GM23338 (cell line): ENCODE measurements around the gene GLI1. TPM values are rescaled to one million over a fixed set of nuclear protein-coding genes. Genes with fewer than 3 reads are reported as not detected.

ENCODE experiments used
- ATAC-seq: fragments of 200-7000 bp; cut with Tn5 transposase; 3 replicates; pipeline ENCODE4 v1.9.1; 2020
- DNase-seq: peaks from one replicate; pipeline ENCODE4 v3.0.0-alpha.2; 2015; ENCODE audit warnings: low spot score
- H2AFZ ChIP-seq: fragments of 200-600 bp; sonication (generic); 2 replicates; pipeline ENCODE4 v1.8.0; 2016; ENCODE audit warnings: antibody characterized with exemption, mild to moderate bottlenecking, moderate library complexity
- H3F3A ChIP-seq: fragments of 200-600 bp; sonication (generic); replicated peaks from 2 replicates; pipeline ENCODE4 v1.8.0; 2017; ENCODE audit warnings: antibody characterized with exemption, mixed run types, low read depth
- H3K27ac ChIP-seq: fragments of 200-600 bp; sonication (generic); 2 replicates; pipeline ENCODE4 v1.6.1; 2016; ENCODE audit warnings: low read depth
- H3K27me3 ChIP-seq: fragments of 200-600 bp; sonication (generic); 2 replicates; pipeline ENCODE4 v1.8.0; 2016; ENCODE audit warnings: mild to moderate bottlenecking, mixed run types, moderate library complexity; ENCODE audit not compliant: insufficient read depth
- H3K36me3 ChIP-seq: fragments of 200-600 bp; sonication (generic); 2 replicates; pipeline ENCODE4 v1.8.0; 2016; ENCODE audit warnings: mild to moderate bottlenecking; ENCODE audit not compliant: insufficient read depth
- H3K4me1 ChIP-seq: fragments of 200-600 bp; sonication (generic); 2 replicates; pipeline ENCODE4 v1.8.0; 2016; ENCODE audit warnings: mild to moderate bottlenecking, moderate library complexity; ENCODE audit not compliant: insufficient read depth
- H3K4me2 ChIP-seq: fragments of 200-600 bp; sonication (generic); 2 replicates; pipeline ENCODE4 v1.7.1; 2017; ENCODE audit warnings: mixed run types
- H3K4me3 ChIP-seq: fragments of 200-600 bp; sonication (generic); 2 replicates; pipeline ENCODE4 v1.6.1; 2016; ENCODE audit warnings: mixed run types
- H3K79me2 ChIP-seq: fragments of 200-600 bp; sonication (generic); replicated peaks from 2 replicates; pipeline ENCODE4 v1.8.0; 2017; ENCODE audit warnings: mild to moderate bottlenecking; ENCODE audit not compliant: insufficient read depth
- H3K9me2 ChIP-seq: fragments of 200-600 bp; sonication (generic); 2 replicates; pipeline ENCODE4 v1.8.0; 2017; ENCODE audit not compliant: insufficient read depth
- H4K20me1 ChIP-seq: fragments of 200-600 bp; sonication (generic); replicated peaks from 2 replicates; pipeline ENCODE4 v1.8.0; 2017; ENCODE audit warnings: mild to moderate bottlenecking; ENCODE audit not compliant: insufficient read depth
- H3K27ac Mint-ChIP-seq: 2 replicates; pipeline ENCODE4 v1.8.0; 2020; ENCODE audit warnings: inconsistent platforms, mild to moderate bottlenecking, moderate library complexity, mixed read lengths
- H3K27me3 Mint-ChIP-seq: 3 replicates; pipeline ENCODE4 v1.8.0; 2022; ENCODE audit warnings: low read depth, mild to moderate bottlenecking, moderate library complexity, mixed read lengths, inconsistent platforms; ENCODE audit not compliant: insufficient read depth, poor library complexity
- H3K36me3 Mint-ChIP-seq: 3 replicates; pipeline ENCODE4 v1.8.0; 2021; ENCODE audit warnings: low read depth, mild to moderate bottlenecking, inconsistent platforms, moderate library complexity, mixed read lengths
- H3K4me1 Mint-ChIP-seq: 3 replicates; pipeline ENCODE4 v1.8.0; 2020; ENCODE audit warnings: mild to moderate bottlenecking, inconsistent platforms, mixed read lengths
- H3K4me3 Mint-ChIP-seq: 3 replicates; pipeline ENCODE4 v1.8.0; 2021; ENCODE audit warnings: moderate library complexity, mild to moderate bottlenecking, inconsistent platforms, mixed read lengths
- H3K9me3 Mint-ChIP-seq: 3 replicates; pipeline ENCODE4 v1.8.0; 2020; ENCODE audit warnings: moderate library complexity, mild to moderate bottlenecking, inconsistent platforms, mixed read lengths
- CREB1 ChIP-seq: fragments of 250-450 bp; sonication (Bioruptor Pico); IDR thresholded peaks from 2 replicates; pipeline ENCODE4 v1.5.0; 2020; ENCODE audit warnings: low read depth, mild to moderate bottlenecking, moderate library complexity
- EZH2 ChIP-seq: fragments of 200-600 bp; sonication (generic); IDR thresholded peaks from one replicate; pipeline ENCODE4 v1.8.0; 2017; ENCODE audit warnings: antibody characterized with exemption, mild to moderate bottlenecking, low read depth; ENCODE audit not compliant: unreplicated experiment
- EZH2phosphoT487 ChIP-seq: fragments of 200-600 bp; sonication (generic); IDR thresholded peaks from one replicate; pipeline ENCODE4 v1.8.1; 2018; ENCODE audit warnings: antibody characterized with exemption; ENCODE audit not compliant: unreplicated experiment
- JUNB ChIP-seq: IDR thresholded peaks from one replicate; pipeline ENCODE4 v1.6.1; 2016; ENCODE audit warnings: antibody characterized with exemption; ENCODE audit not compliant: unreplicated experiment
- NANOG ChIP-seq: IDR thresholded peaks from 2 replicates; pipeline ENCODE4 v1.6.1; 2016; ENCODE audit warnings: antibody characterized with exemption, borderline replicate concordance
- POLR2AphosphoS5 ChIP-seq: IDR thresholded peaks from 2 replicates; pipeline ENCODE4 v1.6.1; 2016; ENCODE audit warnings: antibody characterized with exemption, low read depth
- STAT1 ChIP-seq: IDR thresholded peaks from one replicate; pipeline ENCODE4 v1.6.1; 2016; ENCODE audit warnings: antibody characterized with exemption; ENCODE audit not compliant: unreplicated experiment
- ZNF114 ChIP-seq: fragments of 250-450 bp; sonication (Bioruptor Pico); IDR thresholded peaks from 2 replicates; pipeline ENCODE4 v1.5.0; 2020; ENCODE audit warnings: mild to moderate bottlenecking, moderate library complexity
- ZNF331 ChIP-seq: fragments of 250-450 bp; sonication (Bioruptor Pico); IDR thresholded peaks from 2 replicates; pipeline ENCODE4 v1.5.0; 2020; ENCODE audit warnings: low read depth, mild to moderate bottlenecking, moderate library complexity
- polyA plus RNA-seq: library from polyadenylated mRNA; unstranded; fragments of >200 nt; fragmentation: Nextera tagmentation; extraction: Ambion mirVana; gene quantifications from 2 replicates; pipeline ENCODE4 v1.2.1, GENCODE V29; 2016
- total RNA-seq: library from RNA; depleted of rRNA; stranded (reverse); fragments of >200 nt; shearing (Covaris generic); gene quantifications from 2 replicates; pipeline ENCODE4 v1.2.3, GENCODE V29; 2014
- TF ChIP-seq, protein P1 (sequence below): IDR thresholded peaks from one replicate; pipeline ENCODE4 v1.6.1; 2018; ENCODE audit warnings: antibody characterized with exemption; ENCODE audit not compliant: unreplicated experiment
- TF ChIP-seq, protein P2 (sequence below): IDR thresholded peaks from 2 replicates; pipeline ENCODE4 v1.6.1; 2016; ENCODE audit warnings: antibody characterized with exemption
- TF ChIP-seq, protein P3 (sequence below), 2 experiments: fragments of 200-600 bp in 1 of 2; sonication (generic) in 1 of 2; conservative IDR thresholded peaks; 2 replicates each; pipeline versions ENCODE4 v1.5.1 to v1.6.1; 2016 to 2017; ENCODE audit warnings: antibody characterized with exemption in 2 of 2, low read depth in 2 of 2, mild to moderate bottlenecking in 2 of 2, moderate library complexity in 1 of 2

GLI1 gene
- total and polyA plus RNA-seq, 2 experiments from 2014 or later, result 5.6 to 18.1 TPM

DNA sequence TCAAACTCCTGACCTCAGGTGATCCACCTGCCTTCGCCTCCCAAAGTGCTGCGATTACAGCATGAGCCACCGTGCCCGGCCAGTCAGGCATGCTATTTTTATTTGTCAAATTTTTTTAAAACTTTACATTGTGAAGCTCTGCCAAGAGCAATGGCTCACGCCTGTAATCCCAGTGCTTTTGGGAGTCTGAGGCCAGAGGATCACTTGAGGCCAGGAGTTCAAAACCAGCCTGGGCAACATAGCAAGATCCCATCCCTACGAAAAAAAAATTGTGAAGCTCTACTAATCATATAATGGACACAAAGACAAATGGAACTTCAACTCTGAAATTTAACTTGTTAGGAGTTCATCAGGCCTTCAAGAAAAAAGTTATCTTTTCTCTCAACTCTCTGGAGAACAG lies 30.6 kb upstream of the GLI1 start (continued):
- TF ChIP-seq POLR2AphosphoS5 (no peak), EZH2 (no peak), ZNF331 (CRISPR knock-in tag) (no peak)

DNA sequence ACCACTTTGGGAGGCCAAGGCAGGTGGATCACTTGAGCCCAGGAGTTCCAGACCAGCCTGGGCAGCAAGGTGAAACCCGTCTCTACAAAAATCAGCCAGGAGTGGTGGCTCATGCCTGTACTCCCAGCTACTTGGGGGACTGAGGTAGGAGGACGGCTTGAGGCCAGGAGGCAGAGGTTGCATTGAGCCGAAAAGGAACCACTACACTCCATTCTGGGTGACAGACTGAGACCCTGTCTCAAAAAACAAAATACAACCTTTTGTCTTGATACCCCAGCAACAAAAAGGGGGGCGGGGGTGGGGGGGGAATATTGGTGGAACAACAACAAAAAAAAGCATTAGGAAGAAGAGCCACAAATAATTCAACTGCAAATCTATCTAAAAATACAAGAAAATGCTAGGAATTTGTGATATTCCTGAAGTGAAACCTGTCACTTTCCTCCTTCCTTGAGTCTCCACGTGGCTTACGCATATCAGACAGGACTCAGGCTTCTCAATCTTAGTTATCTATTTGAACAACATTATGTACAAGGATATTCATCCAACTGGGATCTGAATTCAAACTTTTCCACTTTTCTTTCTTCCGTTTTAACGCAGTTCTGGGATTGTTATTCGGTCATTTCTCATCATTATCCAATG lies 30.0 kb upstream of the GLI1 start:
- H4K20me1 ChIP-seq, result no peaks in the 10 kb centered on the region
- H3K27me3 ChIP-seq, result no peaks in the 10 kb centered on the region
- H3K4me1 Mint-ChIP-seq, result peaks cover 25% of the 10 kb centered on the region
- DNase-seq (no peak), ATAC-seq (no peak)
- peak overlapping the region; percentile 64 for H3K4me3 ChIP-seq
- H3K36me3 ChIP-seq, result no peaks in the 10 kb centered on the region
- H3K27ac Mint-ChIP-seq, result peak overlapping the region; percentile 97
- H3K4me2 ChIP-seq, result peak overlapping the region; percentile 91
- peak overlapping the region; percentile 93 for H3K27ac ChIP-seq
- H3K36me3 Mint-ChIP-seq, result no peaks in the 10 kb centered on the region; the same call in 1 of the 3 replicates
- H3K4me3 Mint-ChIP-seq, result peak overlapping the region; percentile 93
- H3K79me2 ChIP-seq, result peaks cover 34% of the 10 kb centered on the region
- peak overlapping the region; percentile 76; the same call in 1 of the 2 replicates for H2AFZ ChIP-seq
- H3K9me3 Mint-ChIP-seq, result no peaks in the 10 kb centered on the region
- peaks cover 6% of the 10 kb centered on the region for H3K27me3 Mint-ChIP-seq
- peaks cover 14% of the 10 kb centered on the region for H3F3A ChIP-seq
- no peaks in the 10 kb centered on the region for H3K9me2 ChIP-seq
- H3K4me1 ChIP-seq, result peaks cover 15% of the 10 kb centered on the region; the same call in 1 of the 2 replicates
- TF ChIP-seq POLR2AphosphoS5 (no peak), EZH2phosphoT487 (no peak), EZH2 (no peak), NANOG (no peak), CREB1 (no peak), JUNB (no peak), ZNF114 (no peak), ZNF331 (CRISPR knock-in tag) (no peak), STAT1 (no peak)
- TF ChIP-seq, protein P1, sequence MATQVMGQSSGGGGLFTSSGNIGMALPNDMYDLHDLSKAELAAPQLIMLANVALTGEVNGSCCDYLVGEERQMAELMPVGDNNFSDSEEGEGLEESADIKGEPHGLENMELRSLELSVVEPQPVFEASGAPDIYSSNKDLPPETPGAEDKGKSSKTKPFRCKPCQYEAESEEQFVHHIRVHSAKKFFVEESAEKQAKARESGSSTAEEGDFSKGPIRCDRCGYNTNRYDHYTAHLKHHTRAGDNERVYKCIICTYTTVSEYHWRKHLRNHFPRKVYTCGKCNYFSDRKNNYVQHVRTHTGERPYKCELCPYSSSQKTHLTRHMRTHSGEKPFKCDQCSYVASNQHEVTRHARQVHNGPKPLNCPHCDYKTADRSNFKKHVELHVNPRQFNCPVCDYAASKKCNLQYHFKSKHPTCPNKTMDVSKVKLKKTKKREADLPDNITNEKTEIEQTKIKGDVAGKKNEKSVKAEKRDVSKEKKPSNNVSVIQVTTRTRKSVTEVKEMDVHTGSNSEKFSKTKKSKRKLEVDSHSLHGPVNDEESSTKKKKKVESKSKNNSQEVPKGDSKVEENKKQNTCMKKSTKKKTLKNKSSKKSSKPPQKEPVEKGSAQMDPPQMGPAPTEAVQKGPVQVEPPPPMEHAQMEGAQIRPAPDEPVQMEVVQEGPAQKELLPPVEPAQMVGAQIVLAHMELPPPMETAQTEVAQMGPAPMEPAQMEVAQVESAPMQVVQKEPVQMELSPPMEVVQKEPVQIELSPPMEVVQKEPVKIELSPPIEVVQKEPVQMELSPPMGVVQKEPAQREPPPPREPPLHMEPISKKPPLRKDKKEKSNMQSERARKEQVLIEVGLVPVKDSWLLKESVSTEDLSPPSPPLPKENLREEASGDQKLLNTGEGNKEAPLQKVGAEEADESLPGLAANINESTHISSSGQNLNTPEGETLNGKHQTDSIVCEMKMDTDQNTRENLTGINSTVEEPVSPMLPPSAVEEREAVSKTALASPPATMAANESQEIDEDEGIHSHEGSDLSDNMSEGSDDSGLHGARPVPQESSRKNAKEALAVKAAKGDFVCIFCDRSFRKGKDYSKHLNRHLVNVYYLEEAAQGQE, result no peak
- TF ChIP-seq, protein P2, sequence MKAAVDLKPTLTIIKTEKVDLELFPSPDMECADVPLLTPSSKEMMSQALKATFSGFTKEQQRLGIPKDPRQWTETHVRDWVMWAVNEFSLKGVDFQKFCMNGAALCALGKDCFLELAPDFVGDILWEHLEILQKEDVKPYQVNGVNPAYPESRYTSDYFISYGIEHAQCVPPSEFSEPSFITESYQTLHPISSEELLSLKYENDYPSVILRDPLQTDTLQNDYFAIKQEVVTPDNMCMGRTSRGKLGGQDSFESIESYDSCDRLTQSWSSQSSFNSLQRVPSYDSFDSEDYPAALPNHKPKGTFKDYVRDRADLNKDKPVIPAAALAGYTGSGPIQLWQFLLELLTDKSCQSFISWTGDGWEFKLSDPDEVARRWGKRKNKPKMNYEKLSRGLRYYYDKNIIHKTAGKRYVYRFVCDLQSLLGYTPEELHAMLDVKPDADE, result no peak
- TF ChIP-seq, protein P3, sequence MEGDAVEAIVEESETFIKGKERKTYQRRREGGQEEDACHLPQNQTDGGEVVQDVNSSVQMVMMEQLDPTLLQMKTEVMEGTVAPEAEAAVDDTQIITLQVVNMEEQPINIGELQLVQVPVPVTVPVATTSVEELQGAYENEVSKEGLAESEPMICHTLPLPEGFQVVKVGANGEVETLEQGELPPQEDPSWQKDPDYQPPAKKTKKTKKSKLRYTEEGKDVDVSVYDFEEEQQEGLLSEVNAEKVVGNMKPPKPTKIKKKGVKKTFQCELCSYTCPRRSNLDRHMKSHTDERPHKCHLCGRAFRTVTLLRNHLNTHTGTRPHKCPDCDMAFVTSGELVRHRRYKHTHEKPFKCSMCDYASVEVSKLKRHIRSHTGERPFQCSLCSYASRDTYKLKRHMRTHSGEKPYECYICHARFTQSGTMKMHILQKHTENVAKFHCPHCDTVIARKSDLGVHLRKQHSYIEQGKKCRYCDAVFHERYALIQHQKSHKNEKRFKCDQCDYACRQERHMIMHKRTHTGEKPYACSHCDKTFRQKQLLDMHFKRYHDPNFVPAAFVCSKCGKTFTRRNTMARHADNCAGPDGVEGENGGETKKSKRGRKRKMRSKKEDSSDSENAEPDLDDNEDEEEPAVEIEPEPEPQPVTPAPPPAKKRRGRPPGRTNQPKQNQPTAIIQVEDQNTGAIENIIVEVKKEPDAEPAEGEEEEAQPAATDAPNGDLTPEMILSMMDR (conservative IDR thresholded peaks at IDR 0.05; ENCODE audit: low read depth in 2 of 2), result no peak
